Ramos (cell line): ENCODE data around the gene OMP.

Source experiments
- in situ Hi-C: fragments of 300-500 bp; cut with MboI; formaldehyde crosslinking; loops from one replicate; pipeline ENCODE4 v1.14.3; 2022; ENCODE audit warnings: low sequenced_read_pairs; ENCODE audit not compliant: unreplicated experiment

Gene OMP

GRCh38 chr11:77100166-77101042, 2.2 kb upstream of the OMP start:
- in situ Hi-C loops = no loop called here

- in situ Hi-C loops = no loop called here
Measured at GRCh38 chr11:77101043-77101537, 1.6 kb upstream of the OMP start.

GRCh38 chr11:77103319-77103718, 679 bp downstream of the OMP start:
- in situ Hi-C loops = no loop called here

- in situ Hi-C loops = no loop called here
Measured at GRCh38 chr11:77104727-77105126, 2.1 kb downstream of the OMP start.

GRCh38 chr11:77106321-77106720, 3.7 kb downstream of the OMP start:
- in situ Hi-C loops = no loop called here

GRCh38 chr11:77106759-77107158, 4.1 kb downstream of the OMP start:
- in situ Hi-C loops = no loop called here

- in situ Hi-C loops = no loop called here
Measured at GRCh38 chr11:77107950-77108349, 5.3 kb downstream of the OMP start.

- in situ Hi-C loops = no loop called here
Measured at GRCh38 chr11:77108436-77108835, 5.8 kb downstream of the OMP start.

GRCh38 chr11:77109236-77110019, 6.8 kb downstream of the OMP start:
- in situ Hi-C loops = no loop called here

GRCh38 chr11:77110836-77111235, 8.2 kb downstream of the OMP start:
- in situ Hi-C loops = no loop called here

GRCh38 chr11:77111277-77111676, 8.6 kb downstream of the OMP start:
- in situ Hi-C loops = no loop called here

- in situ Hi-C loops = no loop called here
Measured at GRCh38 chr11:77111946-77112345, 9.3 kb downstream of the OMP start.

GRCh38 chr11:77112641-77113381, 10.2 kb downstream of the OMP start:
- in situ Hi-C loops = no loop called here

GRCh38 chr11:77113382-77114088, 10.9 kb downstream of the OMP start:
- in situ Hi-C loops = no loop called here

GRCh38 chr11:77114089-77114463, 11.4 kb downstream of the OMP start:
- in situ Hi-C loops = no loop called here

GRCh38 chr11:77115181-77115611, 12.6 kb downstream of the OMP start:
- in situ Hi-C loops = no loop called here

- in situ Hi-C loops = no loop called here
Measured at GRCh38 chr11:77115956-77116355, 13.3 kb downstream of the OMP start.

- in situ Hi-C loops = no loop called here
Measured at GRCh38 chr11:77117492-77117891, 14.9 kb downstream of the OMP start.

- in situ Hi-C loops = no loop called here
Measured at GRCh38 chr11:77118086-77118485, 15.4 kb downstream of the OMP start.

GRCh38 chr11:77118971-77119370, 16.3 kb downstream of the OMP start:
- in situ Hi-C loops = no loop called here
